OCI-LY1 (cell line): ENCODE data around the gene NAA80.

ENCODE experiments used
- H2AFZ ChIP-seq: fragments of 200-600 bp; sonication (generic), shearing (Covaris generic); 2 replicates; pipeline ENCODE4 v1.6.0; 2014; ENCODE audit warnings: antibody characterized with exemption, mild to moderate bottlenecking, low read length
- H3F3A ChIP-seq: fragments of 200-600 bp; sonication (generic), shearing (Covaris generic); 2 replicates; pipeline ENCODE4 v1.6.0; 2014; ENCODE audit warnings: mild to moderate bottlenecking, antibody characterized with exemption, low read length, moderate library complexity; ENCODE audit not compliant: insufficient read depth
- H3K27ac ChIP-seq: fragments of 200-600 bp; sonication (generic); 2 replicates; pipeline ENCODE4 v1.5.1; 2014; ENCODE audit warnings: low read length, mixed run types, mild to moderate bottlenecking, low read depth; ENCODE audit not compliant: poor library complexity, severe bottlenecking
- H3K27me3 ChIP-seq: fragments of 200-600 bp; sonication (generic); 2 replicates; pipeline ENCODE4 v1.6.0; 2014; ENCODE audit warnings: antibody characterized with exemption, mild to moderate bottlenecking, low read length, moderate library complexity; ENCODE audit not compliant: insufficient read depth
- H3K36me3 ChIP-seq: fragments of 200-600 bp; sonication (generic); 2 replicates; pipeline ENCODE4 v1.6.1; 2014; ENCODE audit warnings: mild to moderate bottlenecking, antibody characterized with exemption, low read length, moderate library complexity, mixed read lengths; ENCODE audit not compliant: insufficient read depth
- H3K4me1 ChIP-seq: fragments of 200-600 bp; sonication (generic); 2 replicates; pipeline ENCODE4 v1.5.1; 2014; ENCODE audit warnings: mild to moderate bottlenecking, low read length, moderate library complexity; ENCODE audit not compliant: insufficient read depth, severe bottlenecking
- H3K4me2 ChIP-seq: fragments of 200-600 bp; sonication (generic), shearing (Covaris generic); 2 replicates; pipeline ENCODE4 v1.6.1; 2014; ENCODE audit warnings: low read length
- H3K4me3 ChIP-seq: fragments of 200-600 bp; sonication (generic); 2 replicates; pipeline ENCODE4 v1.5.1; 2014; ENCODE audit warnings: low read length, low read depth, mild to moderate bottlenecking, mixed read lengths; ENCODE audit not compliant: poor library complexity, severe bottlenecking
- H3K79me2 ChIP-seq: fragments of 200-600 bp; shearing (Covaris generic); 2 replicates; pipeline ENCODE4 v1.6.1; 2016; ENCODE audit warnings: mixed run types, low read length, mixed read lengths; ENCODE audit not compliant: insufficient read depth
- H3K9ac ChIP-seq: fragments of 200-600 bp; sonication (generic), shearing (Covaris generic); 2 replicates; pipeline ENCODE4 v1.6.1; 2014; ENCODE audit warnings: mild to moderate bottlenecking, low read length, mixed read lengths
- H3K9me2 ChIP-seq: fragments of 200-600 bp; sonication (generic), shearing (Covaris generic); 2 replicates; pipeline ENCODE4 v1.6.1; 2014; ENCODE audit warnings: low read depth, mild to moderate bottlenecking, low read length, mixed read lengths
- H3K9me3 ChIP-seq: fragments of 200-600 bp; shearing (Covaris generic); 2 replicates; pipeline ENCODE4 v1.6.1; 2014; ENCODE audit warnings: low read length, mixed read lengths
- H4K20me1 ChIP-seq: fragments of 200-600 bp; sonication (generic), shearing (Covaris generic); 2 replicates; pipeline ENCODE4 v1.6.0; 2016; ENCODE audit warnings: mild to moderate bottlenecking, low read length; ENCODE audit not compliant: insufficient read depth
- EZH2 ChIP-seq: fragments of 200-600 bp; sonication (generic), shearing (Covaris generic); IDR thresholded peaks from 2 replicates; pipeline ENCODE4 v1.8.0; 2017; ENCODE audit warnings: borderline replicate concordance, mixed run types, mild to moderate bottlenecking, antibody characterized with exemption, low read length, moderate library complexity, mixed read lengths
- TF ChIP-seq, protein P1 (sequence below): fragments of 200-600 bp; sonication (generic), shearing (Covaris generic); IDR thresholded peaks from 2 replicates; pipeline ENCODE4 v1.5.1; 2017; ENCODE audit warnings: mild to moderate bottlenecking, antibody characterized with exemption, low read length, moderate library complexity, mixed read lengths

The NAA80 gene

DNA sequence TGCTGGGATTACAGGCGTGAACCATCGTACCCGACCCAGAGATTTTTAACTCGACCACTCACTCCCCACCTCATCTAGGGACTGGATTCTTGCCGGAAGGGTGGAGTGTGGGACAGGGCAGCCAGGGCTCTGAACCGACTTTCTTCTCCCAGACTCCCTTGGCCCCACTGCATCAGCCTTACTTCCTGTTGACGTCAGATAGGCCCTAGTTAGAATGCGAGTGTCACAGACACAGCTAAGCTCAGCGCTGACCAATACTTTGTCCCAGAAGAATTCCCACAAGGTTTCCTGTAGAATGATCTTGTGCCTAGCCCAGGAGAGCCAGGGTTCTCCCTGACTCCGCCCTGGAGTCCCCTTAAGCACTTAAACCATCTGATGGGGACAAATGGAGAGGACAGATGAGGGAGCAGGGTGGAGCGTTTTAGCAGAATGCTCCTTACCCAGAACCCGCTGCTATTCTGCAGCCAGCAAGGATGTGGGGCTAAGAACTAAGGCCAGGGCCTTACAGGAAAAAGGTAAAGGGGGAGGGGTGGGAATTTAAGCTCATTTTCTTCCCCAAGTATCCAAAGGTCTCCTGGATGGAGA lies 34.6 kb upstream of the NAA80 start:
- no peak for TF ChIP-seq EZH2
- TF ChIP-seq, protein P1, sequence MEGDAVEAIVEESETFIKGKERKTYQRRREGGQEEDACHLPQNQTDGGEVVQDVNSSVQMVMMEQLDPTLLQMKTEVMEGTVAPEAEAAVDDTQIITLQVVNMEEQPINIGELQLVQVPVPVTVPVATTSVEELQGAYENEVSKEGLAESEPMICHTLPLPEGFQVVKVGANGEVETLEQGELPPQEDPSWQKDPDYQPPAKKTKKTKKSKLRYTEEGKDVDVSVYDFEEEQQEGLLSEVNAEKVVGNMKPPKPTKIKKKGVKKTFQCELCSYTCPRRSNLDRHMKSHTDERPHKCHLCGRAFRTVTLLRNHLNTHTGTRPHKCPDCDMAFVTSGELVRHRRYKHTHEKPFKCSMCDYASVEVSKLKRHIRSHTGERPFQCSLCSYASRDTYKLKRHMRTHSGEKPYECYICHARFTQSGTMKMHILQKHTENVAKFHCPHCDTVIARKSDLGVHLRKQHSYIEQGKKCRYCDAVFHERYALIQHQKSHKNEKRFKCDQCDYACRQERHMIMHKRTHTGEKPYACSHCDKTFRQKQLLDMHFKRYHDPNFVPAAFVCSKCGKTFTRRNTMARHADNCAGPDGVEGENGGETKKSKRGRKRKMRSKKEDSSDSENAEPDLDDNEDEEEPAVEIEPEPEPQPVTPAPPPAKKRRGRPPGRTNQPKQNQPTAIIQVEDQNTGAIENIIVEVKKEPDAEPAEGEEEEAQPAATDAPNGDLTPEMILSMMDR = no peak

DNA sequence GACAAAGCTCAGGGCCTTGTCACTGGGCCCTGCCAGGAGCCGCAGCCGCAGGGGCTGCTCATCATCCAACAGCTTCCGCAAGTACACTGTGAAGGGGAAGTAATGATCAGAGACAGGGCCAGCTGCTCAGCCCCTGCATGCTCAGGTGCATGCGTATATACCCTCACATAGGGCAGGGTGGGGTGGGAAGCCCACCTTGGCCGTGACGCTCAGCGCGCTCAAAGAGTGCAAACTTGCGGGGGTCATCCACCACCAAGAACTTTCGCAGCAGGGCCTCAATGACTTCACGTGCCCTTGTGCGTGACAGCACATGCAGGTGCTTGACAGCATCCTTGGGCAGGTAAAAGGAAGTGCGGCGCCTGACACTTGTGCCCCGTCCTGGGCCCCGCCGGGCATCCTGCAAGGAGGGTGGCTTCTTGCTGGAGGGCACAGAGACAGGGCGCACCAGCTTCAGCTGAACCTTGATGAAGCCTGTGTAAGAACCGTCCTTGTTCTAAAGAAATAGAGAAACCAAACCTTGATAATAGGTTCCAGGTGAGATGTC lies 32.2 kb upstream of the NAA80 start:
- peaks cover 49% of the 10 kb centered on the region for H3K4me1 ChIP-seq
- H2AFZ ChIP-seq = no peak overlapping the region
- no peak overlapping the region for H3K4me3 ChIP-seq
- peaks cover 35% of the 10 kb centered on the region for H3K79me2 ChIP-seq
- H3K9ac ChIP-seq = no peak overlapping the region
- no peak overlapping the region for H3K27ac ChIP-seq
- H3K9me2 ChIP-seq = no peaks in the 10 kb centered on the region
- no peaks in the 10 kb centered on the region for H4K20me1 ChIP-seq
- no peak overlapping the region for H3K4me2 ChIP-seq
- no peaks in the 10 kb centered on the region for H3K27me3 ChIP-seq
- H3F3A ChIP-seq = no peaks in the 10 kb centered on the region
- TF ChIP-seq, protein P1 = no peak
- TF ChIP-seq EZH2 = no peak
- peaks cover 47% of the 10 kb centered on the region for H3K36me3 ChIP-seq
- H3K9me3 ChIP-seq = no peaks in the 10 kb centered on the region

More for the DNA sequence above, 34.6 kb upstream of the NAA80 start:
- Histone ChIP-seq H4K20me1 (no peaks in the 10 kb centered on the region), H3K9ac (peak overlapping the region; percentile 36; the same call in 1 of the 2 replicates), H3K36me3 (peaks cover 50% of the 10 kb centered on the region), H3K27ac (peak overlapping the region; percentile 19), H3K9me2 (no peaks in the 10 kb centered on the region), H3K4me3 (no peak overlapping the region), H3K27me3 (no peaks in the 10 kb centered on the region), H3K9me3 (no peaks in the 10 kb centered on the region), H3F3A (0 out of 2 replicates have a peak, but pooled peaks cover 3% of the 10 kb centered on the region), H3K4me2 (peak overlapping the region; percentile 55), H3K79me2 (peaks cover 32% of the 10 kb centered on the region), H2AFZ (no peak overlapping the region), H3K4me1 (peaks cover 46% of the 10 kb centered on the region)

DNA sequence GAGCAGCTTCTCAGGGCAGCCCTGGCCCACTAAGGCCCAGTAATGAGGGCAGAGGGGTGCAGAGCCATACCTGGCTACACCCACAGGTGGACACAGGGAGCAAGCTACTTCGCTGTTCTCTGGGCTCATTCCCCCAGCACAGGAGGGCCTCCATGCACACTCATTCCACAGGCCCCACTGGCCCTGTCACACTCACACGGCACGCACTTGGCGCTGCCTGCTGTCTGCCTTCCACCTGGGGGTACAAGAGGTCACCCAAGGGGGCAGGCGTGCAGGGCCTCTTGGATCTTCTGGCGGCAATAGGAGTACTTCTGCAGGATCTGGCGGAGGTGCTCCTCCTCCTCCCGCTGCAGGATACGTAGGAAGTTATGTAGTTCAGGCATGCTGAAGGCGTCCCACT lies 31.1 kb upstream of the NAA80 start:
- H3F3A ChIP-seq = no peaks in the 10 kb centered on the region
- no peak overlapping the region for H2AFZ ChIP-seq
- H3K27me3 ChIP-seq = no peaks in the 10 kb centered on the region
- TF ChIP-seq, protein P1 = no peak
- TF ChIP-seq EZH2 = no peak
- H3K79me2 ChIP-seq = peaks cover 24% of the 10 kb centered on the region
- no peak overlapping the region for H3K9ac ChIP-seq
- peaks cover 38% of the 10 kb centered on the region for H3K4me1 ChIP-seq
- no peaks in the 10 kb centered on the region for H3K9me3 ChIP-seq
- H4K20me1 ChIP-seq = no peaks in the 10 kb centered on the region
- H3K9me2 ChIP-seq = no peaks in the 10 kb centered on the region
- H3K27ac ChIP-seq = no peak overlapping the region
- H3K4me3 ChIP-seq = no peak overlapping the region
- H3K4me2 ChIP-seq = no peak overlapping the region
- H3K36me3 ChIP-seq = peaks cover 53% of the 10 kb centered on the region
